Neural cell (in vitro differentiated cells): ENCODE results near the gene BMPR1A. TPM values are rescaled to one million over a fixed set of nuclear protein-coding genes. Genes with fewer than 3 reads are reported as not detected.

Experiments
- H2AFZ ChIP-seq: fragments of 200-600, 300-800 bp; sonication (generic), shearing (Covaris generic); 2 replicates; pipeline ENCODE4 v1.6.0; 2014; ENCODE audit warnings: low read depth, mild to moderate bottlenecking, antibody characterized with exemption, low read length, moderate library complexity
- H3F3A ChIP-seq: fragments of 200-600 bp; shearing (Covaris generic); 2 replicates; pipeline ENCODE4 v1.6.1; 2016; ENCODE audit warnings: mild to moderate bottlenecking, moderate library complexity, mixed read lengths, antibody characterized with exemption, low read length; ENCODE audit not compliant: insufficient read depth, poor library complexity, severe bottlenecking
- H3K27ac ChIP-seq: fragments of 200-600, 300-800 bp; sonication (generic), shearing (Covaris generic); 2 replicates; pipeline ENCODE4 v1.5.1; 2014; ENCODE audit warnings: mild to moderate bottlenecking, low read length, moderate library complexity
- H3K27me3 ChIP-seq: fragments of 300-800, 200-600 bp; sonication (generic), shearing (Covaris generic); 2 replicates; pipeline ENCODE4 v1.6.0; 2014; ENCODE audit warnings: mild to moderate bottlenecking, low read depth, low read length, moderate library complexity; ENCODE audit not compliant: insufficient read depth
- H3K36me3 ChIP-seq: fragments of 300-800, 200-600 bp; sonication (generic), shearing (Covaris generic); 2 replicates; pipeline ENCODE4 v1.5.1; 2014; ENCODE audit warnings: mild to moderate bottlenecking, antibody characterized with exemption, low read length, moderate library complexity; ENCODE audit not compliant: insufficient read depth
- H3K4me2 ChIP-seq: fragments of 300-800, 200-600 bp; sonication (generic), shearing (Covaris generic); 2 replicates; pipeline ENCODE4 v1.6.0; 2014; ENCODE audit warnings: mild to moderate bottlenecking, low read length
- H3K4me3 ChIP-seq: fragments of 300-800, 200-600 bp; sonication (generic), shearing (Covaris generic); 2 replicates; pipeline ENCODE4 v1.5.1; 2014; ENCODE audit warnings: mild to moderate bottlenecking, low read length, moderate library complexity
- H3K79me2 ChIP-seq: fragments of 200-600 bp; shearing (Covaris generic); replicated peaks from 2 replicates; pipeline ENCODE4 v1.6.0; 2014; ENCODE audit warnings: mild to moderate bottlenecking, low read length, moderate library complexity; ENCODE audit not compliant: insufficient read depth
- H3K9ac ChIP-seq: fragments of 300-800, 200-600 bp; sonication (generic), shearing (Covaris generic); 2 replicates; pipeline ENCODE4 v1.6.1; 2016; ENCODE audit warnings: mild to moderate bottlenecking, low read length, mixed read lengths
- H3K9me2 ChIP-seq: fragments of 200-600 bp; shearing (Covaris generic); 2 replicates; pipeline ENCODE4 v1.6.1; 2016; ENCODE audit warnings: mild to moderate bottlenecking, low read length, mixed read lengths; ENCODE audit not compliant: insufficient read depth
- H3K9me3 ChIP-seq: fragments of 200-600, 300-800 bp; sonication (generic), shearing (Covaris generic); 2 replicates; pipeline ENCODE4 v1.6.1; 2016; ENCODE audit warnings: mild to moderate bottlenecking, mixed run types, low read length, moderate library complexity, mixed read lengths
- H4K20me1 ChIP-seq: fragments of 200-600 bp; shearing (Covaris generic); 2 replicates; pipeline ENCODE4 v1.6.1; 2016; ENCODE audit warnings: mild to moderate bottlenecking, mixed run types; ENCODE audit not compliant: insufficient read depth
- CTCF ChIP-seq: fragments of 450-650 bp; IDR thresholded peaks from 2 replicates; pipeline ENCODE4 v1.5.1; 2014; ENCODE audit warnings: antibody characterized with exemption, mild to moderate bottlenecking, moderate library complexity; ENCODE audit not compliant: poor library complexity, severe bottlenecking
- EP300 ChIP-seq: fragments of 450-650 bp; conservative IDR thresholded peaks from 2 replicates; pipeline ENCODE4 v1.6.1; 2014; ENCODE audit warnings: antibody characterized with exemption, mild to moderate bottlenecking, moderate library complexity; ENCODE audit not compliant: poor library complexity, severe bottlenecking
- EZH2 ChIP-seq: fragments of 200-600, 300-800 bp; shearing (Covaris generic), sonication (generic); IDR thresholded peaks from 2 replicates; pipeline ENCODE4 v1.6.1; 2014; ENCODE audit warnings: antibody characterized with exemption, low read length, borderline replicate concordance, mild to moderate bottlenecking; ENCODE audit not compliant: insufficient read depth, poor library complexity, severe bottlenecking
- MXI1 ChIP-seq: fragments of 450-650 bp; conservative IDR thresholded peaks from 2 replicates; pipeline ENCODE4 v1.6.1; 2014; ENCODE audit warnings: antibody characterized with exemption, mild to moderate bottlenecking; ENCODE audit not compliant: poor library complexity, severe bottlenecking
- RAD21 ChIP-seq: fragments of 450-650 bp; conservative IDR thresholded peaks from 2 replicates; pipeline ENCODE4 v1.6.1; 2014; ENCODE audit warnings: antibody characterized with exemption, mild to moderate bottlenecking, moderate library complexity
- REST ChIP-seq: IDR thresholded peaks from 2 replicates; pipeline ENCODE4 v1.6.1; 2012; ENCODE audit warnings: borderline replicate concordance
- TAF1 ChIP-seq: IDR thresholded peaks from 2 replicates; pipeline ENCODE4 v1.6.1; 2012; ENCODE audit warnings: low read depth
- polyA plus RNA-seq: library from polyadenylated mRNA; depleted of rRNA; stranded (reverse); fragments of >200 nt; gene quantifications from 2 replicates; pipeline ENCODE4 v1.2.3, GENCODE V29; 2014

BMPR1A gene
- polyA plus RNA-seq, 1 donor from 2014 or later: 29.9 TPM

GRCh38 chr10:86757113-86757972 lies 924 bp downstream of the BMPR1A start:
- H3F3A ChIP-seq: no peaks in the 10 kb centered on the region
- no peak for TF ChIP-seq MXI1
- no peak for TF ChIP-seq CTCF
- TF ChIP-seq EZH2: no peak
- no peak for TF ChIP-seq TAF1
- no peak for TF ChIP-seq EP300
- no peak for TF ChIP-seq RAD21
- peak overlapping the region; percentile 82 for H3K4me2 ChIP-seq
- H3K9me2 ChIP-seq: no peaks in the 10 kb centered on the region
- H3K27ac ChIP-seq: peak overlapping the region; percentile 73
- peak overlapping the region; percentile 27 for H2AFZ ChIP-seq
- no peaks in the 10 kb centered on the region for H3K9me3 ChIP-seq
- peak overlapping the region; percentile 76 for H3K4me3 ChIP-seq
- no peaks in the 10 kb centered on the region for H4K20me1 ChIP-seq
- no peaks in the 10 kb centered on the region for H3K36me3 ChIP-seq
- peaks cover 59% of the 10 kb centered on the region for H3K79me2 ChIP-seq
- H3K9ac ChIP-seq: peak overlapping the region; percentile 72
- H3K27me3 ChIP-seq: no peaks in the 10 kb centered on the region

- Histone ChIP-seq H3K4me3 (peak overlapping the region; percentile 76), H2AFZ (no peak overlapping the region), H3K36me3 (no peaks in the 10 kb centered on the region), H3K27me3 (no peaks in the 10 kb centered on the region), H3K27ac (no peak overlapping the region), H3K9ac (no peak overlapping the region), H3K79me2 (peaks cover 68% of the 10 kb centered on the region), H3K9me3 (no peaks in the 10 kb centered on the region), H3K4me2 (peak overlapping the region; percentile 82), H3K9me2 (no peaks in the 10 kb centered on the region), H4K20me1 (no peaks in the 10 kb centered on the region), H3F3A (no peaks in the 10 kb centered on the region)
- TF ChIP-seq REST (no peak), TAF1 (no peak), EZH2 (no peak)
These were observed 2.0 kb downstream of the BMPR1A start for GRCh38 chr10:86758189-86759072.
